OCI-LY7 (cell line): ENCODE data around the gene SIGLECL1. TPM values are rescaled to one million over a fixed set of nuclear protein-coding genes. Genes with fewer than 3 reads are reported as not detected.

Source experiments
- BruUV-seq: library from RNA; stranded (reverse); fragments of 400-500 nt; replicated peaks from 2 replicates; lab custom pipeline; 2021; lab: Mats Ljungman, UMichigan
- CTCF ChIA-PET: fragments of 300-600 bp; sonication (Branson Sonifier 250); formaldehyde crosslinking; loops from one replicate; lab custom pipeline; 2022; ENCODE audit warnings: antibody characterized with exemption; ENCODE audit not compliant: unreplicated experiment; lab: Charles Lee
- POLR2A ChIA-PET: fragments of 300-600 bp; sonication (Branson Sonifier 250); formaldehyde crosslinking; loops from one replicate; lab custom pipeline; 2022; ENCODE audit warnings: antibody characterized with exemption; lab: Charles Lee
- DNase-seq: peaks from one replicate; pipeline ENCODE4 v3.0.0-alpha.2; 2015; ENCODE audit warnings: low spot score
- H2AFZ ChIP-seq: fragments of 200-600 bp; sonication (generic), shearing (Covaris generic); 2 replicates; pipeline ENCODE4 v1.6.1; 2014; ENCODE audit warnings: mild to moderate bottlenecking, antibody characterized with exemption, low read length, moderate library complexity
- H3K27ac ChIP-seq: fragments of 200-600 bp; sonication (generic); 2 replicates; pipeline ENCODE4 v1.5.1; 2014; ENCODE audit warnings: mixed run types, low read depth, mild to moderate bottlenecking, moderate library complexity, low read length, inconsistent platforms; ENCODE audit not compliant: poor library complexity, severe bottlenecking
- H3K36me3 ChIP-seq: fragments of 200-600 bp; sonication (generic); 2 replicates; pipeline ENCODE4 v1.6.1; 2014; ENCODE audit warnings: mild to moderate bottlenecking, antibody characterized with exemption, low read length, moderate library complexity, mixed read lengths; ENCODE audit not compliant: insufficient read depth
- H3K4me1 ChIP-seq: fragments of 200-600 bp; sonication (generic); 2 replicates; pipeline ENCODE4 v1.5.1; 2014; ENCODE audit warnings: mild to moderate bottlenecking, low read length; ENCODE audit not compliant: insufficient read depth, poor library complexity, severe bottlenecking
- H3K4me2 ChIP-seq: fragments of 200-600 bp; sonication (generic); 2 replicates; pipeline ENCODE4 v1.6.1; 2014; ENCODE audit warnings: mild to moderate bottlenecking, low read length
- H3K4me3 ChIP-seq: fragments of 200-600 bp; sonication (generic); 2 replicates; pipeline ENCODE4 v1.5.1; 2014; ENCODE audit warnings: mild to moderate bottlenecking, low read depth, low read length; ENCODE audit not compliant: poor library complexity, severe bottlenecking
- H3K79me2 ChIP-seq: fragments of 200-600 bp; sonication (generic); 2 replicates; pipeline ENCODE4 v1.6.1; 2016; ENCODE audit warnings: low read depth, mild to moderate bottlenecking, low read length, moderate library complexity, mixed read lengths; ENCODE audit not compliant: insufficient read depth
- H3K9me2 ChIP-seq: fragments of 200-600 bp; sonication (generic); 2 replicates; pipeline ENCODE4 v1.6.1; 2016; ENCODE audit warnings: mild to moderate bottlenecking, low read length, mixed read lengths; ENCODE audit not compliant: insufficient read depth
- H3K9me3 ChIP-seq: fragments of 200-600 bp; sonication (generic); 2 replicates; pipeline ENCODE4 v1.6.1; 2014; ENCODE audit warnings: mild to moderate bottlenecking, mixed run types, low read length, mixed read lengths
- H4K20me1 ChIP-seq: fragments of 200-600 bp; sonication (generic); 2 replicates; pipeline ENCODE4 v1.6.1; 2014; ENCODE audit warnings: mild to moderate bottlenecking, antibody characterized with exemption, low read length, moderate library complexity, mixed read lengths; ENCODE audit not compliant: insufficient read depth
- EZH2phosphoT487 ChIP-seq: fragments of 200-600 bp; sonication (generic); IDR thresholded peaks from 2 replicates; pipeline ENCODE4 v1.6.1; 2018; ENCODE audit warnings: low read depth, borderline replicate concordance, mild to moderate bottlenecking, mixed run types, antibody characterized with exemption, low read length, moderate library complexity, mixed read lengths
- intact Hi-C: fragments of 100-400 bp; cut with micrococcal nuclease; formaldehyde crosslinking; loops from one replicate; pipeline ENCODE4 v1.10.0; 2022; ENCODE audit not compliant: unreplicated experiment
- total RNA-seq, 2 experiments: library from RNA; depleted of rRNA in 1 of 2; stranded (reverse); fragments of >200 nt in 1 of 2; shearing (Covaris generic) in 1 of 2; gene quantifications; 2 replicates each; pipeline ENCODE4 v1.2.3, GENCODE V29; 2014 to 2022
- TF ChIP-seq, protein P1 (sequence below): fragments of 200-600 bp; sonication (generic); conservative IDR thresholded peaks from 2 replicates; pipeline ENCODE4 v1.5.1; 2014; ENCODE audit warnings: mild to moderate bottlenecking, antibody characterized with exemption, low read length, moderate library complexity, mixed read lengths

Gene SIGLECL1
- total RNA-seq, 2 experiments from 2014 or later, result not detected

DNA sequence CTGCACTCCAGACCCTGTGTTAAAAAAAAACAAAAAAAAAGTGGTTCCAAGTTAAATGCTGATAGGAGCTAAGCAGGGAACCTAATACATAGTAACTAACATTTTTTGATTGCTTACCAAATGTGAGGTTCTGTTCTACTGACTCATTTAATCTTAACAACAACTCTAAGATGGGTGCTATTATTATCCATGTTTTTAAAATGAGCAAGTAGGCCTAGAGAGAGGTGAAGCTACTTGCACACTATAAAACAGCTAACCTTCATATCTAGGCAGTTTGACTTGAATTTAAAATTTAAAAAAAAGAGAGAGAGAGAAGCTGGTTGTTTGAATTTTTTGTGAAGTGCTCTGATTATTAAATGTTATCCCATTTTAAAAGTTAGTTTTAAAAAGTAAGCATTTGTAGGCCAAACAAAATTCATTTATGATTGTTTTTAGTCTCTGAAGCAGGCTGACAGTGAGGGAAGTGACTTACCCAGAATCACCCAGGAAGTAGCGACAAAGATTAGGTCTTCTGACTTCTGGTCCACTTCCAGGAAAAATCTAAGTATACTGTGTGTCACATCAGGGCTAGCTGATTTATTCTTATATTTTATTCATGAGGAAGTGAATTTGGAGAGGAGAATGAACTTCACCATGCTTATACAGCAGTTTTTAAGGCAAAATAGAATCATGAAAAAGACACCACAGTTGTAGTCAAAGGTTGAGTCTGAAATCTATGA is 2.4 kb downstream of the SIGLECL1 start:
- H3K9me3 ChIP-seq, result no peaks in the 10 kb centered on the region
- CTCF ChIA-PET, result no interaction called here
- H4K20me1 ChIP-seq, result no peaks in the 10 kb centered on the region
- H3K4me3 ChIP-seq, result no peak overlapping the region
- DNase-seq, result no peak
- H3K36me3 ChIP-seq, result no peaks in the 10 kb centered on the region
- no peak overlapping the region for H2AFZ ChIP-seq
- TF ChIP-seq EZH2phosphoT487, result no peak
- TF ChIP-seq, protein P1, sequence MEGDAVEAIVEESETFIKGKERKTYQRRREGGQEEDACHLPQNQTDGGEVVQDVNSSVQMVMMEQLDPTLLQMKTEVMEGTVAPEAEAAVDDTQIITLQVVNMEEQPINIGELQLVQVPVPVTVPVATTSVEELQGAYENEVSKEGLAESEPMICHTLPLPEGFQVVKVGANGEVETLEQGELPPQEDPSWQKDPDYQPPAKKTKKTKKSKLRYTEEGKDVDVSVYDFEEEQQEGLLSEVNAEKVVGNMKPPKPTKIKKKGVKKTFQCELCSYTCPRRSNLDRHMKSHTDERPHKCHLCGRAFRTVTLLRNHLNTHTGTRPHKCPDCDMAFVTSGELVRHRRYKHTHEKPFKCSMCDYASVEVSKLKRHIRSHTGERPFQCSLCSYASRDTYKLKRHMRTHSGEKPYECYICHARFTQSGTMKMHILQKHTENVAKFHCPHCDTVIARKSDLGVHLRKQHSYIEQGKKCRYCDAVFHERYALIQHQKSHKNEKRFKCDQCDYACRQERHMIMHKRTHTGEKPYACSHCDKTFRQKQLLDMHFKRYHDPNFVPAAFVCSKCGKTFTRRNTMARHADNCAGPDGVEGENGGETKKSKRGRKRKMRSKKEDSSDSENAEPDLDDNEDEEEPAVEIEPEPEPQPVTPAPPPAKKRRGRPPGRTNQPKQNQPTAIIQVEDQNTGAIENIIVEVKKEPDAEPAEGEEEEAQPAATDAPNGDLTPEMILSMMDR, result no peak
- intact Hi-C loops, result no loop called here
- H3K4me1 ChIP-seq, result no peaks in the 10 kb centered on the region
- H3K9me2 ChIP-seq, result no peaks in the 10 kb centered on the region
- no peak overlapping the region for H3K27ac ChIP-seq
- H3K79me2 ChIP-seq, result no peaks in the 10 kb centered on the region
- BruUV-seq, result no TSS peak
- POLR2A ChIA-PET, result no interaction called here
- H3K4me2 ChIP-seq, result no peak overlapping the region

DNA sequence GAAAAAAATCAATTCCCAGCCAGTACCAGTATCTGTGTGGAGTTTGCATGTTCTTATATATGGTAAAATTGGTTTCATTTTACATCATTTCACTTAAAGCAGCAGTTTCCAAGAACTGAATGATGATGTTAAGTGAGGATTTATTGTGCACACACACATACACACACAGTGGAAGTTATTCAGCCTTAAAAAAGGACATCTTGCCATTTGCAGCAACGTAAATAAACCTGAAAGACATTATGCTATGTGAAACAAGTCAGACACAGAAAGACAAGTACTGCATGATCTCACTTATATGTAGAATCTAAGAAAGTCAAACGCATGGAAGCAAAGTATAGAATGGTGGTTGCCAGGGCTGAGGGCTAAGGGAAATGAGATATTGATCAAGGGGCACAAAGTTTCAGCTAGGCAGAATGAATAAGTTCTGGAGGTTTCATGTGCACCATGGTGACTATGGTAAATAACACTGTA is 5.3 kb downstream of the SIGLECL1 start:
- Histone ChIP-seq H3K27ac (no peak overlapping the region), H3K4me2 (no peak overlapping the region), H2AFZ (no peak overlapping the region), H4K20me1 (no peaks in the 10 kb centered on the region), H3K4me1 (no peaks in the 10 kb centered on the region), H3K9me3 (no peaks in the 10 kb centered on the region), H3K79me2 (no peaks in the 10 kb centered on the region), H3K4me3 (no peak overlapping the region), H3K36me3 (no peaks in the 10 kb centered on the region), H3K9me2 (no peaks in the 10 kb centered on the region)
- BruUV-seq, result no TSS peak
- no peak for DNase-seq
- intact Hi-C loops, result no loop called here
- ChIA-PET CTCF (no interaction called here), POLR2A (no interaction called here)
- TF ChIP-seq EZH2phosphoT487, result no peak
- TF ChIP-seq, protein P1, result no peak

DNA sequence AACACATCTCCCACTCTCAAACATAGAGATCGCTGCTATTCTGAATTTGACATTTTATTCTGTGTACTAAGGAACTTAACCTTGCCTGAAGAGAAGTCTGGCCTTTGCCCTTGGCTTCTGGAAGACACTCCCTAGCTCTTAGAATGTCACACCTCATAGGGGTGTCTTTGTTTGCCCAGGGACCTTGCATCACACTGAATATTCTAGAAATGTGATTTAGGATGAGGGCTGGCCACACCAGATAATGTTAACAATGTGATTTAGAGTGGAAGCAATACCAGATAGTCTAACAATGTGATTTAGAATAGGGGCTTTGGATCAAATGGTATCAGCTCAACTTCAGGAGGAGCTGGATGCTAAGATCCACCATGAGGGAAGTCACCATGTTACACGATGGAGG is 6.6 kb downstream of the SIGLECL1 start:
- no peaks in the 10 kb centered on the region for H3K79me2 ChIP-seq
- H3K9me2 ChIP-seq, result no peaks in the 10 kb centered on the region
- no peak overlapping the region for H3K4me2 ChIP-seq
- H4K20me1 ChIP-seq, result no peaks in the 10 kb centered on the region
- no peak overlapping the region for H3K27ac ChIP-seq
- TF ChIP-seq EZH2phosphoT487, result no peak
- TF ChIP-seq, protein P1, result no peak
- no peaks in the 10 kb centered on the region for H3K36me3 ChIP-seq
- intact Hi-C loops, result no loop called here
- H2AFZ ChIP-seq, result no peak overlapping the region
- no TSS peak for BruUV-seq
- H3K4me3 ChIP-seq, result no peak overlapping the region
- ChIA-PET CTCF (no interaction called here), POLR2A (no interaction called here)
- no peaks in the 10 kb centered on the region for H3K9me3 ChIP-seq
- DNase-seq, result no peak
- H3K4me1 ChIP-seq, result no peaks in the 10 kb centered on the region
